SK-N-SH treated with all-trans-retinoic acid at 6 μM for 48 hours (cell line): ENCODE results near the gene NAA20.

Experiments used
- ARNTL ChIP-seq: fragments of 450-650 bp; formaldehyde crosslinking; IDR thresholded peaks from 2 replicates; pipeline ENCODE4 v1.5.0; 2020; ENCODE audit warnings: low read depth, mild to moderate bottlenecking, moderate library complexity, borderline replicate concordance
- BACH2 ChIP-seq: fragments of 250-450 bp; sonication (Bioruptor Pico); IDR thresholded peaks from 2 replicates; pipeline ENCODE4 v1.9.0; 2021; ENCODE audit warnings: mild to moderate bottlenecking, borderline replicate concordance
- CSDC2 ChIP-seq: fragments of 250-450 bp; sonication (Bioruptor Pico); IDR thresholded peaks from 2 replicates; pipeline ENCODE4 v1.5.0; 2020; ENCODE audit warnings: mild to moderate bottlenecking, moderate library complexity
- PATZ1 ChIP-seq: fragments of 250-450 bp; sonication (Bioruptor Pico); IDR thresholded peaks from 2 replicates; pipeline ENCODE4 v1.8.0; 2020; ENCODE audit warnings: mild to moderate bottlenecking, moderate library complexity, borderline replicate concordance
- RARB ChIP-seq: fragments of 250-450 bp; sonication (Bioruptor Pico); IDR thresholded peaks from 2 replicates; pipeline ENCODE4 v1.8.0; 2021; ENCODE audit warnings: mild to moderate bottlenecking, moderate library complexity

GRCh38 chr20:19992996-19993908 is 23.9 kb upstream of the NAA20 start:
- TF ChIP-seq CSDC2: no peak
- no peak for TF ChIP-seq BACH2 (CRISPR knock-in tag)
- no peak; the same call in 1 of the 2 replicates for TF ChIP-seq PATZ1
- no peak for TF ChIP-seq ARNTL (CRISPR knock-in tag)
- no peak for TF ChIP-seq RARB (CRISPR knock-in tag)
